Measurements from ENCODE around the gene PEAR1. TPM values are rescaled to one million over a fixed set of nuclear protein-coding genes. Genes with fewer than 3 reads are reported as not detected.
A peak's percentile ranks its signal among the peaks of the same experiment; 100 is the strongest.

Gene PEAR1
- total RNA-seq, 1 donor, result 10.8 TPM

DNA sequence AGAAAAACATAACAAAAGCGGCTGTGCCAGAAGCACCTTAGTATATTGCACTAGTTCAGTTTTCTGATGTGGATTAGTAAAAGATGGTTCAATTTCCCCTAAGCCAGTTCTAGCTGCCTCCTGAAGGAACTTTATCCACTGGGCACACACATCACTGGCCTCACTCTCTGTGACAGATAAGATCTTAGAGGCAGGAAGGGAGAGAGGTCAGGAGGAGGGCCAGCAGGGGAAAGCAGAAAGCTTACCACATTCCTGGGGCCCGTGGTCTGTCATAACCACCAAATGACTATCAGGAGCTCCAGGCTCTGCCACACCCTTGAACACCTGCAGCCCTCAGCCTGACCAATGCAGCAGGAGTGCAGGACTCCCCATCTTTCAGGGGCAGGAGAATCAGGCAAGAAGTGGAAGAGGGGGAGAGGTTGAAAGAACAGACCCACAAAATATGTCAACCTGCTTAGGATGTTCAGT is 64.8 kb downstream of the PEAR1 start:
- TF ChIP-seq CTCF (IDR thresholded peaks at IDR 0.05; ENCODE audit: insufficient read depth, low read length), result no peak
- no peak overlapping the region for H3K4me3 ChIP-seq (ENCODE audit: low read depth, low read length)
- DNase-seq (ENCODE audit: low read depth), result no peak

DNA sequence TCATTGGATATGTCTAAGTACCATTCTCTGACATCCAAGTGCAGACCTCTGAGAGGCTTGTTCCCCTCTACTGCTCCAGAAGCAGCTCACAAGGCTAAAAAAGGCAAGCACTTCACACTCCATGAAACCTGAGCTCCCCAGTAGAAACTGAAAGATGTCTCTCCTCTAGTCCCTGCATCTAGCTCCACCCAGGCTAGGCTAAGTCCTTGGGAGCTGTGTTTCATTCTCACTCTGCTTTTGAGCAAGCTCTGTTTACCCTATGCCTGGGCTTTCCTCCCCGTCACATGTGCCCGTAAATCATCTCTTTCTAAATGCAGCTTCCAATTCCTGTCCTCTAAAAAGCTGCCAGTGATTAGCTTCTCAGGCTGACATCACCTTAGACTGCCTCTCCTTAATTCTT is 65.9 kb downstream of the PEAR1 start:
- H3K4me3 ChIP-seq (ENCODE audit: low read depth, low read length), result no peak overlapping the region
- peak; percentile 7 for DNase-seq (ENCODE audit: low read depth)
- TF ChIP-seq CTCF (IDR thresholded peaks at IDR 0.05; ENCODE audit: insufficient read depth, low read length), result no peak

- no peak for TF ChIP-seq CTCF (IDR thresholded peaks at IDR 0.05; ENCODE audit: insufficient read depth, low read length)
- H3K4me3 ChIP-seq (ENCODE audit: low read depth, low read length), result no peak overlapping the region
- DNase-seq (ENCODE audit: low read depth), result no peak
These were observed 66.4 kb downstream of the PEAR1 start for GRCh38 chr1:156959925-156960324.

DNA sequence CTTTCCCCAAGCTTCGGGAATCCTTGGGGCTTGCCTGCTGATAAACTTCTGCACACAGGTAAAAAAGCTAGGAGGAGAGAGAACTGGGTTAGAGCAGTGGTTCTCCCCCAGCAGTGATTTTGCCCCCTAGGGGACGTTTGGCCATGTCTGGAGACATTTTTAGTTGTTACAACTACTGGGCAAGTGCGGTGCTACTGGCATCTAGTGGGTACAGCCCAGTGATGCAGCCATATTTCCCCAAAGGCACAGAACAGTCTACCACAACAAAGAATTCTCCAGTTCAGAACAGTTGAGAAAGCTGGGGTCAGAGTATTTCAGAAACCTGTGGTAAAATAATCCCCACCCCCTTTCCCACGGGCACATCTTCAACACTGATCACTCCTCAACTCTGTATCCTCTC is 68.2 kb downstream of the PEAR1 start:
- H3K4me3 ChIP-seq (ENCODE audit: low read depth, low read length), result no peak overlapping the region
- DNase-seq (ENCODE audit: low read depth), result no peak
- peak; percentile 16 for TF ChIP-seq CTCF (IDR thresholded peaks at IDR 0.05; ENCODE audit: insufficient read depth, low read length)

DNA sequence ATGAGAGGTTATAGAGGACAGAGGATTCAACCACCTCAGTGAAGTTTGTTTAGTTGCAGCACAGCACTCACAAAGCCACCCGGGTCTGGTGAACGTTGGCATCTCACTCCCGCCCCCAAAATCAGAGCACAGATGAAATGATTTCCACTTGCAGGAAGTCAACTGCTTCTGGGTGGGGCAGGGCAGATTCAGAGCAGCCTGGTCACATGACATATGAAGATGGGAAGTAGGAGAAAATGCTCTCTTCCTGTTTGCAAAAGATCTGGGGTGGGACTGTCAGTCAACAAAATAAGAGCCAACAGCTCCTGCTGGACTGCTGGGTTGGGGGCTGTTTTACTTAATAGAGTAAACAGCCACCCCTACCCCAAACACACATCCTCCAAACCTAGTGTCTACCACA is 70.1 kb downstream of the PEAR1 start:
- no peak for TF ChIP-seq CTCF (IDR thresholded peaks at IDR 0.05; ENCODE audit: insufficient read depth, low read length)
- H3K4me3 ChIP-seq (ENCODE audit: low read depth, low read length), result no peak overlapping the region
- no peak for DNase-seq (ENCODE audit: low read depth)

DNA sequence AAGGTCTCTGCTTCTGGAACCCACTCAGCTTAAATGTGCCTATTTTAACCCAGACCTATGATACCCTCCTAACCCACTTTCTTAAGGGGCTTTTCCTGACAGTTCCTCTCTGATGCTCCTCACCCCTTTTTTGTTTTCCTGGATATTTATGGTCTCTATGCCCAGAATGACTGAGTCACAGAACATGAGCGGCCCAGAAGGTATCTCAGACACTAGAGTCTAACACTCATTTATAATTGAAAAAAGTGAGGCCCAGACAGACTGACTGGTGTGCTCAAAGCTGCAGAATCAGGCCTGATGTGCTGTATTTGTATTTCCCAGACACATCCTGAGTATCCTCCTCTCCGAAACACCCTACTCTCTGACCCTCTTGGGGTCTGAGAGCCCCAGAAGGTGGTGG is 70.9 kb downstream of the PEAR1 start:
- no peak for TF ChIP-seq CTCF (IDR thresholded peaks at IDR 0.05; ENCODE audit: insufficient read depth, low read length)
- peak; percentile 3 for DNase-seq (ENCODE audit: low read depth)
- no peak overlapping the region for H3K4me3 ChIP-seq (ENCODE audit: low read depth, low read length)

Small RNA genes within 50 kb of the gene (small RNA-seq; reads per million reads assigned to genes)
- 0.25 reads per million for gene MIR765

Other genes starting within 250 kb of the PEAR1 start
- gene NES, start 216.3 kb upstream of the PEAR1 start, total RNA-seq (ENCODE audit: low replicate concordance), result 44.5 and 83.0 TPM in 2 replicates
- 62.7 and 68.9 TPM in 2 replicates for gene CRABP2, start 188.1 kb upstream of the PEAR1 start, total RNA-seq (ENCODE audit: low replicate concordance)
- 4.1 and 10.9 TPM in 2 replicates for gene METTL25B, start 165.2 kb upstream of the PEAR1 start, total RNA-seq (ENCODE audit: low replicate concordance)
- gene ISG20L2, start 165.0 kb upstream of the PEAR1 start, total RNA-seq (ENCODE audit: low replicate concordance), result 9.9 and 27.4 TPM in 2 replicates
- gene MRPL24, start 152.6 kb upstream of the PEAR1 start, total RNA-seq (ENCODE audit: low replicate concordance), result 19.0 and 42.8 TPM in 2 replicates
- 146 and 299 TPM in 2 replicates for gene HDGF, start 142.0 kb upstream of the PEAR1 start, total RNA-seq (ENCODE audit: low replicate concordance)
- gene PRCC, start 126.2 kb upstream of the PEAR1 start, total RNA-seq (ENCODE audit: low replicate concordance), result 28.3 and 33.8 TPM in 2 replicates
- gene SH2D2A, start 76.9 kb upstream of the PEAR1 start, total RNA-seq (ENCODE audit: low replicate concordance), result not detected in 2 replicates
- 0.08 TPM in 1 of 2 replicates, not detected in the other for gene INSRR, start 34.6 kb upstream of the PEAR1 start, total RNA-seq (ENCODE audit: low replicate concordance)
- 0.09 TPM in 1 of 2 replicates, not detected in the other for gene NTRK1, start 32.9 kb upstream of the PEAR1 start, total RNA-seq (ENCODE audit: low replicate concordance)
- gene LRRC71, start 26.9 kb downstream of the PEAR1 start, total RNA-seq (ENCODE audit: low replicate concordance), result 0.09 TPM in 1 of 2 replicates, not detected in the other
- 32.2 and 53.2 TPM in 2 replicates for gene ARHGEF11, start 152.0 kb downstream of the PEAR1 start, total RNA-seq (ENCODE audit: low replicate concordance)
- not detected in 2 replicates for gene ETV3L, start 206.1 kb downstream of the PEAR1 start, total RNA-seq (ENCODE audit: low replicate concordance)
- 10.9 and 17.0 TPM in 2 replicates for gene ETV3, start 244.7 kb downstream of the PEAR1 start, total RNA-seq (ENCODE audit: low replicate concordance)

Measured in fibroblast of the aortic adventitia (primary cell).